GM20431 (cell line): ENCODE measurements around the gene OR2AE1.

Experiments used
- in situ Hi-C: fragments of 300-500 bp; cut with MseI, MboI; formaldehyde crosslinking; loops from one replicate; pipeline ENCODE4 v1.15.0; 2020; ENCODE audit warnings: low sequenced_read_pairs; ENCODE audit not compliant: unreplicated experiment

OR2AE1 gene

DNA sequence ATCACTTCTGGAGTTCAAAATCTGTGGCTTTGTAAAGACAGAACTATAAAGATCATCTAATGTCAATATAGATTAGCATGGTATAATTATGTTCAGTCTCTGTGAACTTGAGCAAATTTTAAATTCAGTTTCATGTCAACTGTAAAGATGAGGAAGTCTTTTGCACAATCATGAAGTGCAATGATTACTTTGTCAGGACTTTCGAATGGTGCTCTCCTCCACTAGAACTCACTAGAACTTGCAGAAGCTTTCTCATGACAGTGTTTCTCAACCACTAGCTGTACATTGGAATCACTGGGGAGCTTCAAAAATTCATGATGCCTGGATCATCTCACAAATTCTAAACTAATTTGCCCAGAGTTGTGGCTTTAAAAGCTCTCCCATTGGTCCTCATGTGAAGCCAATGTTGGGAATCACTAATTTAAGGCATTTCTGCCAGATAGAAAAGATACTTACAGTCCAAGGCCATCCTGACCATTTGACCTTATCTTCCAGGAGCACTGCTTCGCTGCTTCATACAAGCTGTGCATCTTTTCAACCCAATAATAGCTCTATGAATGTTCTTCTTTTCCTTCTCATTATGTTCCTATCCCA lies 12.9 kb downstream of the OR2AE1 start:
- in situ Hi-C loops: no loop called here

DNA sequence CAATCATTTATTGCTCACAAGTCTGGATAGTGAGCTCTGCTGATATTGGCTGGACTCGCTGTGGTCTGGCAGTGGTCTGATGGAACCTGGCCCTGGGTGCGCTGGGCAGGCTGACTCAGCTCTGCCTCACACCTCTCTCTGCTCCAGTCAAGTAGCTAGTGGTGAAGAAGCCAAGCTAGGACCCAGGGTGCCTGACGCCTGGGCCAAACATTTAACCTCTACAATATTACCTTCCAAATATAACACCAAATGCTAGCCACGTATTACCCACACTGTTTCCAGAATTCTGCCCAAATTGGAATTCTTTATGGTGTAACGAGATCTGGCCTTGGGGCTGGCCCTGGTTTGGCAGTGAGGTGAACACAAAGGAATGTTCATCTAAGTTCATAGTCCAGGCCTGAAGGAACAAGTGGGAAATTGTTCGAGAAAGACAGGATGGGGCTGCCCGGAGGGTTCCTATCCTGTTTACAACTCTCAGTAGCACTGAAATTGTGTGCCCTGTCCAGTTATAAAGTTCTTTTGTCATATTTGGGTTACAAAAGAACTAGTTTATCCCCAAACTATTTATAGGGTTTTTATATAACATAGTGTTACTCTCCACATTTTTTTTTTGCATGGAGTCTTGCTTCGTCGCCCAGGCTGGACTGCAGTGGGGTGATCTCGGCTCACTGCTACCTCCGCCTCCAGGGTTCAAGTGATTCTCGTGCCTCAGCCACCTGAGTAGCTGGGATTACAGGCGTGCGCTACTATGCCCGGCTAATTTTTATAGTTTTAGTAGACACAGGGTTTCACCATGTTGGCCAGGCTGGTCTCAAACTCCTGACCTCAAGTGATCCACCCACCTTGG lies 16.3 kb downstream of the OR2AE1 start:
- in situ Hi-C loops: no loop called here

DNA sequence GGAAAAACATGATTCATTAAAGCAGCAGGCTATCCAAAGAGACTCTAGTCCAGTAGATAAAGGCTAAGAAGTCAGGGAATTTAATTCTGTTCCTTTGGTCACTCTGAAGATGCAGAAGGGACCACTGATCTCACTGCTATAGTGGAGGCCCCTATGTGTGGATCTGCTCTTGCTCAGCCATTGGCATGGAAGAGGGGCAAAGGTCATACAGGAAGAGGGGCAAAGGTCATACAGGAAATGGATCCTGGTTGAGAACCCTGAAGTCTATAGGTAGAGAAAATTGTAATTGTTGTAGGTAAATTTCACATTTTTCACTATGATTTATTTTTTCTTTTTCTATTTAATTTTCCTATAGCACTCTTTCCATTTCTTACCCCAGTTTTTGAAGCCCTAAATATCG lies 21.6 kb downstream of the OR2AE1 start:
- in situ Hi-C loops: no loop called here

DNA sequence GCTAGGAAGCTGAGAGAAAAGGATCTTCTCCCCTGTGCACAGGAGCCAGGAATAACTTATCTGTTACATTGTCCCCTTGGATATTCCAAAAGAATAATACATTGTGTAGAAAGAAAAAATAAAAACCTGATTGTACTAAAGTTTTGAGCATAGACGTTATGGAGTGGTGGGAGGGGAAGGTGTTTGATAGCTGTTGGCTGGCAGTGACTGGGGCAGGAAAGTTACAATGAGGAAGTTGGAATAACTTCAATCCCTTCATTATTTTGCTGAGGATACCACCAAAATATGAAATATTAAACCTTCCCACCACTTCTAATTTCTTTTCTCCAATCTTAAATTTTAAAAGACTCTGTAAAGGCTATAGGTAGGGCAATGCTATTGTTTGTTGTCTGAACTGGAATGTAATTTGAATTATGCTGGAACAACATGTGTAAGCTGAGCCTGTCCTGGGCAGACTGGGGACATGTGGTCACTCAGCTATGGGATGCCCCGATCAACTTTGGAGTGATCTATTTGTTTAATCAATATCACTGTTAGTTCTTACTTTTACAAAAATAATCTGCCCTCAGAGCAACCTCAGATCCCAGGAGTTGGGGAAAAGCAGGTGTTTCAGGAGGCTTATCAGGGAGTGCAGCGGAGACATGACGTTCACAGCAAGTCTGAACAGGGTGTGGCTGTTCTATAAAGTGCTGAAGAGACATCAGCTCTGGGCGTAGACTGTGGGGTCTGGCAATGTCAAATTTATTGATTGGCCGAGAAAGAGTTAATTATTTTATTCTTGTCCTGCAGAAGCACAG lies 28.2 kb downstream of the OR2AE1 start:
- in situ Hi-C loops: no loop called here

DNA sequence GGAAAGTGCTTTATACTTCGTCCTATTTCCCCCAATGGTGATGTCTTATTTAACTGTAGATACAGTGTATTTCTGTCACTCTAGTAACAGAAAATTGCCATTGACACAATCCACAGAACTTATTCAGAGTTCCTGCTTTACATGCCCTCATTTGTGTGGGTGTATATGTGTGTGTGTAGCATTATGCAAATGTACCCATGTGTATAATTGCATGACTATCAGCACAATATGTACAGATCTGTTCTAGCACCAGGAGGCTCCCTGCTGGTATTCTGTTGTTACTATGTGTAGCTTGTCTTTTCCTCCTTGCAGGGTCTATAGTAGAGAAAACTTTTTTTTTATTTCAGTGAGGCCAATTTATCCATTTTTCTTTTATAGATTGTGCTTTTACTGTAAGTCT lies 32.5 kb downstream of the OR2AE1 start:
- in situ Hi-C loops: no loop called here

DNA sequence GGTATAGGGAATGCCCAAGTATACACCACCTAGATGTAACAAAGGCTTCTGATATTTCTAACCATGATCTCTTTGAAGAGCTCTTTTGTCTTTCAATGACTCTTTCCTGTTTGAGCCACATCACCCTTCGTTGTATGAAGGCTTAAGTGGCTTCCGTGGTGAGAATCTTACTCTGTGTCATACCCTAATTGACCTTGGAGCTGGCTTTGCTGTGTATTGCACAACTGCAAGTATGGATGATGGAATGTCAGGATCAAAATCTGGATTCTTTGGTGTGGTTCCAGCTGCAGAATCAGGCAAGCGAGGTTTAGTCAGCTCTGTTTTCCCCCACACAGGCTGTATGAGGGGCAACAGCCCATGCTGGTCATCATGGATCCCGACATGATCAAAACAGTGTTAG lies 33.0 kb downstream of the OR2AE1 start:
- in situ Hi-C loops: no loop called here

DNA sequence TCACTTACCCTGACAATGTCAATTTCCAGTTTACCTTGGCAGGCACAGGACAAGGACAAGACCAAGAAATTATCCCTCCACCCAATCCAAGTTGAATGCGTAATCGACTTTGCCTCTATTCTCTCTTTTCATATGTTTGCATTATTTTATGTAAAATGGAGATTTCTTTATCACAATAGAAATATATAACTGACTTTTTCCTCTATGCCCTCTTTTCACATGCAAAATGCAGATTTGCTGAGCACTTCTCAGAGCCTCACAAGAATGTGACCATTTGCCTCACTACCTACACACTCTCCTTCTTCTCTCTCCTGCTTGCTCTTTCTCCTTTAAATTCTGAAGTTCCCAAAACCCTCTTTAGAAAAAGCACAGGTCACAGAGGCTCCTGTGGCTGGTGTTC lies 33.9 kb downstream of the OR2AE1 start:
- in situ Hi-C loops: no loop called here

DNA sequence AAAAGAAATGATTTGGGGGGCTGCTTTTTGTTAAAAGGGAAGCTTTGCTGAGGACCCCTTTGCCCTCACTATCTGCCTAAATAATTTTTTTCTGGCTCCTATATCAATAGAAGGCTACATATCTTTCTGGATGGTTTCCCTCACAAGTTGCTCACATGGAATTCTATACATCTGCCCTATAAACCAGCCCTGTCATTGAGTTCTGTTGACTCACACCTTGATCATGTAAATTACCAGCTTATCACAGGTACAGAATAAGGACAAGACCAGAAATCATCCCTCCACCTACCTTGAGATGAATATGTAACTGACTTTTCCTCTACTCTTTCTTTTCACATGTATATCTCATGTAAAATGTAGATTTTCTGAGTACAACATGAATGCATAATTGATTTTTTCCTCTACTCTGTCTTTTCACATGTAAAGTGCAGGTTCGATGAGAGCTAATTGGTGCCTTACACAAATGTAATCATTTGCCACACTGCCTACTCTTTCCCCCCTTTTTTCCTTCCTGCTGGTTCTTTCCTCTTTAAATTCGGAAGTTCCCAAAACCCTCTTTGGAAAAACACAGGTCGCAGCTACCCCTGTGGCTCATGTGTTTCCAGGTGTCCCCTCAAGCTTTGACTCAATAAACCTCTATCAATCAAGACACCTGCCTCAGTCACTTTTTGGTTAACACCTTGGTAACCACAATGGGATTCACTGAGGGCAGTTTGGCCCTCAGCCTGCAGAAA lies 36.5 kb downstream of the OR2AE1 start:
- in situ Hi-C loops: no loop called here

DNA sequence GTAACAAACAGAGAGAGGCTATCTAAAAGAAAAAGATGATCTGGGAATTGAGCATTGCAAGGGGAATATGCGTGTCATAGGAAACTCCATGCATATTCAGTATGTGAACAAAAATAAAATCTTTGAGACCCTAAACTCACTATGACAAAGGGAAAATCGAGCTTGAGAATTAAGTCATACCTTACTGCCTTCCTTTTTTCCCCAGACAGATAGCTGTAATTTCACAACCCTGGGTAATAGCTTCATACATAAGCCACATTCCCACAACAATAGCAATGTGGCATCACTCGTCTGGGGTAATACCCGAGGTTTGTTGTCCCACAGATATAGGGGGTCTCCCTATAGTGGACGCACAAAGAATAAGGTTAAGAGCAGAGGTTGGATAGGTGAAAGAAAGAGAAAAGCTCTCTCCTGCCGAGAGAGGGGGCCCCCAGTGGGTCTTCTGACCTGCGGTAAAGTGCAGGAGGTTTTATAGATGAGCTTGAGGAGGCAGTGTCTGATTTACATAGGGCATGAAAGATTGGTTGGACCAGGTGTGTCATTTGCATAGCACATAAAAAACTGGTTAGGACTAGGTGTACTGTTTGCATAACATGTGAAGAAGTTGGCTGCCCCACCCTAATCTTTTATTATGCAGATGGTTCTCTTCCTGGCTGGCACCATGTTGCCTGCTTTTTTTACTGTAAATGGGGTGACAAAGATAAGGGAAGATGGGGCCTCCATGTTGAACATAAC lies 37.4 kb downstream of the OR2AE1 start:
- in situ Hi-C loops: no loop called here

DNA sequence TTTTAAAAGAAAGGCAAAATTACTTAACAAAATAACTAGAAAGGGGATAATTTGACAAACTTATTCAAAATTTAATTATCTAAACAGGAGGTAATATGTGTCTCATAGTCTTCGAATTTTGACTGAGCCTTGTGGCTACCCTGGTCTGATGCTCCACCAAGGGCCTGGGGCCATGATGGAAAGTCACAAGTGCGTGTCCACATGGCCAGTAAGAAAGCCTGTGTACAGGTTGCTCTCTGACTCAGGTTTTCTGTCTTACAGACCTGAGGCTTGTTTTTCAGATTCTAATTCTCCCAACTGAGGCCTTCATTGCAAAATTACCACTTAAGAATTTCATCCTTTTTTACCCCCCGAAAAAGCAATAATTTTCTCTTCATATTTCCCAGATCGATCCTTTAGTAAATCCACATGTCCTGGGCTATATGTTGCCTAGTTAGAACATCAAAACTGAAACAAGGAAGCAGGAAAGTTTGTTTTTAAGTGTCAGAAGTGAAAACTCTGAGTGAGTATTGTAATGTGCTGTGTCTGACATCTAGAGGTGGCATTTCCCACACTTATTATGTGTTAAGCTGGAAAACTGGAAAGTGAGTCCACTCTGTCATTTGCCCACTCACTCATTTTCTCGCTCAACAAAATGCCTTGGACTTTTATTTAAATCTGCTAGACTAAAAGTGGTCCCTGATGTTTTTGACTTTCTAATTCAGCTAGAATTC lies 39.0 kb downstream of the OR2AE1 start:
- in situ Hi-C loops: no loop called here

DNA sequence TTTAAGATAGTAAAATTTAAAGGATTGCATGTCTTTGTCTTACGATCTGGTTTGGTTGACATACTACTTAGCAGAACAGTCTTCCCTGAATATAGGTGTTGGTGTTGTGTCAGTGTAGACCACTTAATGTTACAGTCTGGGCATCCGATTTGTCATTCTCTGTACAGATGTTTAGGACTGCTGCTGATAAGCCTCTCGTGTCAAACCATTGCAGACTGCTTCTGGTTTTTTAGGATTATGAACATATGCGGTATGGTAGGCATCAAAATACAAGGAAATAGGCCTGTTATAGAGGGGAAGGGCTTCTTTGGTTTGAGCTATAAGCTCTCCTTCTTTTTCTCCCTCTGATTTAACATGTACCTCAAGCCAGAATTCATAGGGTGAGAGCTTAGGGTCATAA lies 41.6 kb downstream of the OR2AE1 start:
- in situ Hi-C loops: no loop called here

DNA sequence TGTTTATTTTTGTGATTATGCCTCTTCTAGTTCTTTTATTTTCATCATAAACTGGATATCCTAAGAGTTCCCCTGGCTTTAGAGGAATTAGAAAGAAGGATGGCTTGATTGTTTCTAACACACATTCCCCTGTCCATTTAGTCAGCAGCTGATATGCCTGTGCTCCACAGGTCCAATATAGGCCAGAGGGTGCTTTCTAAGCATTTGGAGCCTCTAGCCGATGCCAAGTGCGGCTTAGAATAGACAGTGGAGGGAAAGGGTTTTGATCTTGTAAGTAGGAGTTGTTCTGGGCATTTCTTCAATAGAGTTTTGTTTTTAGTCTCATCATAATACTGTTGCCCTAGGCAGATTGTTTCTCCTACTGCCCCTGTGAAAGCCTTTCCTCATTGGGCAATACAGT lies 42.5 kb downstream of the OR2AE1 start:
- in situ Hi-C loops: no loop called here

DNA sequence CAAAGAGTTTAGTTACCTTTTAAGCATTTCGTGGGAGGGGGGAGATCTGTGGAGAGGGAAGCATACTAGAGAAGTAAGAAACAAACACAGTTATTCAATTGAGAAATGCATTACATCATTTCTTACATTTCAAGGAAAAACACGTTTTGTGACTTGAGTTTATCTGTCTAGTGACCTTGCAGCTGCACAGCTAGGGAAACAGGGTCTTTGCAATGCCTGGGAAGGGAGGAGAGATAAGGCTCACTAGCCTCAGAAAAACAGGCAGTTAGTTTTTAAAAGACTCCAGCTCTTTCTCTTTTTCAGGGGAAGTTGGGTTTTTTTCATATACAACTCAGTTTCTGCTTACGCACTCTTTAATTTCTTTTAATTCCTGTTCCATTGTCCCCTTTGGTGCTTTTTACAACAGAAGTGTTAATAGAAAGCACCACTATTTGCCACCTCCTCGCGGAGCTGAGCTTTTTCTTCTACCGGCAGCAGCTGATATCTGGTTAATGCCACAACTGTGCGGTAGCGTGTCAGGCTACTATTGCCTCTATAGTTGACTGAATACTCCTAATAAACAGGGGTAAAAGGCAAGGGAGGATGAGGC lies 43.5 kb downstream of the OR2AE1 start:
- in situ Hi-C loops: no loop called here

DNA sequence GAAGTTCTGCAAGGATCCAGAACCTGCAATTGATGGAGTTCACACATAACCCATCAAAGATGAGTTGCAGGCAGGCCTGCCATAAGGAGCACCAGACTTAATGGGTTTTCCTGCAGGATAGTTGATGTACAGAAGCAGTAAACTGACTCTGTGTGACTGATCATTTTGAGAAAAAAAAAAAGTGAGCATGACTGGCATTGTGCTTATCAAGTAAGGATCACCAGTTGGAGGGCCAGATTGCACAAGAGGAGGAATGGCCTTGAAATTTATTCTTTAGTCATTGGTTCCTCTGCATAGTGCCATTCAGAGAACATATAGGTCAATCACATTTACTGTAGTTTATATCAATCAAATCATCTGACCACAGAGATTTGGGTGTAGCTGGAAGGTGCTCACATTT lies 45.2 kb downstream of the OR2AE1 start:
- in situ Hi-C loops: no loop called here

DNA sequence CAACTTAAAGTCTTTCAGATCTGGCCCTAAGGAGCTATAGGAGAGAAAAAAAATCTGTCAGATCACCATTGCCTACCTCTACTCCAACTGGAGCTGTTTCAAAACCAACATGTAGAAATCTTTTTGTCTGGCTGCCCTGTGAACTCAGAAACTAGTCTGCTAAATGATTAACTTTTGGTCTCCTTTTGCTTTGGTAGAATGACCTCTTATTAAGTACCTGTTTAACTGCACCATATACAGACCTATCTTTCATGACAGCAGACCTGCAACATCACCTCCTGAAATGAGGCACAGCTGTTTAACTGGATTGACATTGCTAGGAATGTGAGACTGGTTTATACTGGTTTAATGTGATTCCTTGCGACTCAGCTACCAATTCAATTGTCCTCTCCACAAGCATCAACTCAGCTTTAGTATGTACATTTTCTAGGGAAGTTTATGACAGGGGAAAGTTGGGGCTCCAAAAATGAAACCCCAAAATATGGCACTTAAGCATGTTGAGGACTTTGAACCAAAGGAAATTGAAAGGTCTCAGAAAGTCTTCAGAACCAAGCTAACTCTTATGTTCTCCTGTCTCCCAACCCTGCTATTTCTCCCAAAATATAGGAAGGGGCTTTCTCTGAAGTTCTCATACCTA lies 47.2 kb downstream of the OR2AE1 start:
- in situ Hi-C loops: no loop called here

DNA sequence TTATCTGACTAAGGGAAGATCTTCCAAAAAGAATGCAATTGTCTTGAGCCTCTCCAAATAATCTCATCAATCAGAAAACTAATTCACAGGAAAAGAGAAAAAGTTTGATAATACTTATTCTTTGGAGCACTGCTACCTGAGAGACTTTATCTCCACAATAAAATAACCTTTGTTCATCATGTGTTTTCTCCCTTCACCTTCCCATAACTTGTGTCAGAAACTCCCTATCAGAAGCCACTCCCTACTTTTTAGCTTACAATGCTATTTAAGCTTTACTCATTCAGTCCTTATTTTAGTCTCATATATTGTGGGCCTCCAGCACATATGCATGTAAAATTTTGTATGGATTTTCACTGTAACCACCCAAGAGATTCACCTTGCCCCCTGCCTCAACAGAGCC lies 48.0 kb downstream of the OR2AE1 start:
- in situ Hi-C loops: no loop called here

DNA sequence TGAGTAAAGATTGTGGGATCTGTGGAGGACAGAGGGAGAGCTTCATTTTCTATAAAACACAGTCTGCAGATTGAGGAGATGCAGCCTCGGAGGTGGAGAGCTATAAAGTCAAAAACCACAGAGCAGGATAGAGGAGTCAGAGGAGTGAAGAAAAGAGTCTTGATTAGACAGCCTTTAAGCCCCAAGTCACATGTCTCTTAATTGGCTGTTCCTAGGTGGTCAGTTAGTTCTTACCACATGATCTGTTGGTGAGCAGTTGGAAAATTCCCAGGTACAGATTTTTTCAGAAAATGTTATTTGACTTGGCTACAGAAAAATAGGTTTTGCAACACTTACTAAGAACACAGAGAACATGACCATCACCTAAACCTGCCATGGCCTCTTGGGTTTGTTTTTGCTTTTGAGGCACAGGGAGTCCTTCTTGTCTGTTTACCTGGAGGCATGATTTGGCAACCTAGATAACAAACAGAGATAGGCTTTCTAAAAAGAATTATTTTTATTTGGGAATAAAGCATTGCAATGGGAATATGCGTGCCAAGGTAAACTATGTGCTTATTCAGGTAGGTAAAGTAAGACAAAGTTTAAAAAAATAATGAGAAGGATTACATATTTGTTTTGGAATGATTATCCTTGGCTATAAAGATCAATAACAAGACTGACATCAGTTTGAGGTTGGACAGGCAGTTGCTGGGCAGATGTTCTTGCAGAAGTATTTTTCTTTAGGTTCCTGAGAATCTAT lies 49.6 kb downstream of the OR2AE1 start:
- in situ Hi-C loops: no loop called here
